Transverse colon (tissue), 4 donors: Measurements from ENCODE around the gene CRYBG1.

ENCODE experiments used
- CTCF ChIP-seq, 5 experiments: fragments of 200-600 bp in 3 of 5; fragments of 450-650 bp in 2 of 5; sonication (generic) in 3 of 5; IDR thresholded peaks; 1 replicate in 2 of 5; 2 replicates in 3 of 5; pipeline ENCODE4 v1.5.1; 2016 to 2017; ENCODE audit warnings: antibody characterized with exemption in 5 of 5, inconsistent platforms in 3 of 5, mild to moderate bottlenecking in 2 of 5, moderate library complexity in 1 of 5
- POLR2A ChIP-seq: fragments of 450-650 bp; IDR thresholded peaks from one replicate; pipeline ENCODE4 v1.6.1; 2016; ENCODE audit warnings: antibody characterized with exemption, mild to moderate bottlenecking, moderate library complexity
- POLR2AphosphoS5 ChIP-seq, 3 donors: sonication (generic); formaldehyde crosslinking; IDR thresholded peaks; one replicate each; pipeline ENCODE4 v1.6.1; 2016; ENCODE audit warnings: antibody characterized with exemption in 3 of 3

DNA sequence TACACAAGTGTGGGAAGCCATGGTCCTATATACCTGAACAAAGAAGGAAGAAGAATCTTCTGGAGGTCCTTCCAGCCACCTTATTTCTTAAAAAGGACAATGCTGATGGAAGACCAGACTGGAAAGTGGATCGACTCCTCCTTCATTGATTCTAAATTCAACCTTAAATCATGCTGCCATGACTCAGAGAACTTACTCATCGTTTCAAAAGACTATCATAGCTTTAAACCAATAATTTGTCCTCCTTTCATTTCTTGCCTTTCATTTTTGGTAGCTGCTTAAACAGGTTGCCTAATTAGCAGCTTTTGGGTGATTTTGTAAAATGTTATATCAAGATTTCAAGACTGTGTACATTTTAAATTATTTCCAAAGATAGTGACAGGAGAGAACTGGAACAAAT lies 208.0 kb downstream of the CRYBG1 start:
- TF ChIP-seq POLR2AphosphoS5 (IDR thresholded peaks at IDR 0.05), result no peak
- no peak for TF ChIP-seq POLR2A
- TF ChIP-seq CTCF (IDR thresholded peaks at IDR 0.05), result no peak
